AG09309 (cell line): ENCODE results near the gene TMEM54.

Source experiments
- DNase-seq: peaks from one replicate; pipeline ENCODE4 v3.0.0-alpha.2; 2010; ENCODE audit warnings: low read depth
- H3K4me3 ChIP-seq: 2 replicates; pipeline ENCODE4 v1.5.1; 2011; ENCODE audit warnings: mild to moderate bottlenecking, low read depth, low read length, moderate library complexity; ENCODE audit not compliant: control insufficient read depth
- CTCF ChIP-seq: IDR thresholded peaks from 2 replicates; pipeline ENCODE4 v1.5.1; 2011; ENCODE audit warnings: mild to moderate bottlenecking, low read depth, low read length, inconsistent platforms; ENCODE audit not compliant: insufficient read depth, control insufficient read depth; ENCODE audit errors: missing control alignments

TMEM54 gene

GRCh38 chr1:32944180-32944579 is 43.0 kb upstream of the TMEM54 start:
- no peak for TF ChIP-seq CTCF
- no peak overlapping the region for H3K4me3 ChIP-seq
- no peak for DNase-seq

- no peak overlapping the region for H3K4me3 ChIP-seq
- no peak for TF ChIP-seq CTCF
- peak; percentile 91 for DNase-seq
These were observed 38.6 kb upstream of the TMEM54 start for GRCh38 chr1:32939655-32940371.

- H3K4me3 ChIP-seq, result no peak overlapping the region
- no peak for TF ChIP-seq CTCF
- no peak for DNase-seq
These were observed 35.9 kb upstream of the TMEM54 start for GRCh38 chr1:32937061-32937460.

GRCh38 chr1:32934535-32934934 is 33.3 kb upstream of the TMEM54 start:
- no peak for DNase-seq
- H3K4me3 ChIP-seq, result no peak overlapping the region
- TF ChIP-seq CTCF, result no peak

GRCh38 chr1:32933742-32934322 is 32.6 kb upstream of the TMEM54 start:
- no peak overlapping the region for H3K4me3 ChIP-seq
- TF ChIP-seq CTCF, result peak; percentile 5
- no peak for DNase-seq

GRCh38 chr1:32931760-32932159 is 30.6 kb upstream of the TMEM54 start:
- no peak overlapping the region for H3K4me3 ChIP-seq
- no peak for TF ChIP-seq CTCF
- DNase-seq, result no peak
